Fibroblast of lung (primary cell): ENCODE data around the gene HNRNPU.

Source experiments
- CTCF ChIP-seq, 2 donors: IDR thresholded peaks in 1 of 2; conservative IDR thresholded peaks in 1 of 2; 1 replicate in 1 of 2; 2 replicates in 1 of 2; pipeline ENCODE4 v1.5.1; 2011 to 2012; ENCODE audit warnings: low read length in 2 of 2, control low read depth in 1 of 2, inconsistent platforms in 1 of 2, low read depth in 1 of 2, mild to moderate bottlenecking in 1 of 2
- EZH2 ChIP-seq: IDR thresholded peaks from 2 replicates; pipeline ENCODE4 v1.5.1; 2012; ENCODE audit warnings: low read length, control low read depth, mild to moderate bottlenecking; ENCODE audit errors: missing control alignments

GRCh38 chr1:244807138-244807537 lies 57.2 kb downstream of the HNRNPU start:
- TF ChIP-seq CTCF (conservative IDR thresholded peaks at IDR 0.05 in 1 of 2, IDR thresholded peaks at IDR 0.05 in 1 of 2; ENCODE audit: low read depth in 1 of 2, low read length in 2 of 2) (no peak), EZH2 (no peak)
